Stimulated activated CD4-positive, alpha-beta T cell treated with anti-CD3 and anti-CD28 coated beads, Interleukin-1b, Interleukin-23, amount 100 ng/mL, for 1 hour (primary cell): ENCODE results near the gene PLN.

Source experiments
- DNase-seq, 2 donors: peaks; one replicate each; pipeline ENCODE4 v3.0.0-alpha.2; 2020; ENCODE audit warnings: low read depth in 2 of 2

PLN gene

GRCh38 chr6:118548136-118548535 is at the start of gene PLN:
PLN (plus strand) TSS chr6:118548296; CDS start chr6:118558922, 10,626 bp downstream.
- DNase-seq, result no peak

GRCh38 chr6:118500130-118501015 is 47.7 kb upstream of the PLN start:
- no peak for DNase-seq

GRCh38 chr6:118501099-118501498 is 47.0 kb upstream of the PLN start:
- DNase-seq, result no peak

GRCh38 chr6:118501765-118502164 is 46.3 kb upstream of the PLN start:
- no peak for DNase-seq

- no peak for DNase-seq
These were observed 45.9 kb upstream of the PLN start for GRCh38 chr6:118502169-118502568.

- no peak for DNase-seq
These were observed 43.5 kb upstream of the PLN start for GRCh38 chr6:118504611-118505010.

- DNase-seq, result no peak
These were observed 42.4 kb upstream of the PLN start for GRCh38 chr6:118505656-118506055.

GRCh38 chr6:118506071-118506638 is 41.9 kb upstream of the PLN start:
- no peak for DNase-seq

GRCh38 chr6:118507636-118508035 is 40.5 kb upstream of the PLN start:
- DNase-seq, result no peak

GRCh38 chr6:118509009-118509617 is 39.0 kb upstream of the PLN start:
- DNase-seq, result no peak

GRCh38 chr6:118511930-118512715 is 36.0 kb upstream of the PLN start:
- DNase-seq, result no peak

- no peak for DNase-seq
These were observed 33.4 kb upstream of the PLN start for GRCh38 chr6:118514689-118515088.

- DNase-seq, result no peak
These were observed 25.7 kb upstream of the PLN start for GRCh38 chr6:118522422-118522821.

GRCh38 chr6:118523216-118523615 is 24.9 kb upstream of the PLN start:
- DNase-seq, result no peak

GRCh38 chr6:118524686-118525085 is 23.4 kb upstream of the PLN start:
- DNase-seq, result no peak

GRCh38 chr6:118525913-118526780 is 21.9 kb upstream of the PLN start:
- DNase-seq, result no peak

GRCh38 chr6:118528129-118528528 is 20.0 kb upstream of the PLN start:
- no peak for DNase-seq

- DNase-seq, result no peak
These were observed 18.3 kb upstream of the PLN start for GRCh38 chr6:118529756-118530155.

- DNase-seq, result no peak
These were observed 17.2 kb upstream of the PLN start for GRCh38 chr6:118530942-118531341.

- no peak for DNase-seq
These were observed 12.8 kb upstream of the PLN start for GRCh38 chr6:118535176-118535844.

- DNase-seq, result no peak
These were observed 11.6 kb upstream of the PLN start for GRCh38 chr6:118536478-118536877.
